RWPE1 (cell line): ENCODE results near the gene CD93.

Source experiments
- CTCF ChIA-PET: fragments of 350-600 bp; sonication (Branson Sonifier 250); formaldehyde crosslinking; extraction: SDS; loops from one replicate; lab custom pipeline; 2021; lab: Yijun Ruan, JAX
- POLR2A ChIA-PET: fragments of 400-600 bp; formaldehyde crosslinking; extraction: SDS; loops from one replicate; lab custom pipeline; 2020; ENCODE audit warnings: antibody characterized with exemption; ENCODE audit not compliant: low non-redundant PET; lab: Yijun Ruan, JAX
- DNase-seq: peaks from one replicate; pipeline ENCODE4 v3.0.0; 2012; ENCODE audit warnings: low spot score
- H3K27ac ChIP-seq: fragments of 450-650 bp; 2 replicates; pipeline ENCODE4 v1.5.1; 2017
- CTCF ChIP-seq: fragments of 450-650 bp; conservative IDR thresholded peaks from 2 replicates; pipeline ENCODE4 v1.5.1; 2017; ENCODE audit warnings: low read depth, mild to moderate bottlenecking

Gene CD93

DNA sequence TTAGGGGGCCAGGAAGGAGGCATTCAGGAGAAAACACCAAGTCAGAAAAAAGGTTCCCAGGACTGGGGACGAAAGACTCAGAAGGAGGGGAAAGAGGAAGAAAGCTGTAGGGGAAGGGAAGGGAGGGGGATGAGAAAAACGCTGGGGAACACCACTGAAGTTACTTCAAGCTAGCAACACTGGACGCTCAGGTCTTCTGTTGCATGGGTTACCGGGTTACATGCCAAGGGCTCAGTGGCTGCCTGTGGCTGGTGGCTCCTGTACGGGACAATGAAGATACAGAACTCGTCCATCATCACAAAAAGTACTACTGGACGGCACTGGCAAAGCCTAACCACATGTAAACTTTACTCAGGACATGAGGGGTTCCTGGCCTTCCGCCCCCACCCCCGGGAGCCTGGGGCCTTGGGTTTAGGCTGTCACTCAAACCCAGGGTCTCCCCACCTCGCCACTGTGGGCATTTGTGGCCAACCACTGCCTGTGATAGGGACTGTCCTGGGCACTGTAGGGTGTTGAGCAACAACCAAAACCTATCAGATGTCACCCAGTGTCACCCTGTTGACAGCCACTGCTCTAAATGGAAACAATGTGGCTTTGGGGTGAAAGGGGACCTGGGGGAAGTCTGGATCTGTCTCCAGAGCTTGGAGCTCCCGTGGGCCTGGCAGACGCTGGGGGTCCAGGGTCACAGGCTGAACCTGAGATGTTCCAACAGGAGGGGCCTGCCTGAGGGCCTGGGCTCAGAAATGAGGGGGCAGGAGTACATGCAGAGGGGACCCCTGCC is 40.3 kb upstream of the CD93 start:
- no peak overlapping the region for H3K27ac ChIP-seq

GRCh38 chr20:23125625-23126191 is 39.6 kb upstream of the CD93 start:
- CTCF ChIA-PET: interaction anchor here (0.8 kb wide), 1 partner anchor 21 kb away, joined by 3 read pairs; no protein-coding TSS in a partner anchor
- H3K27ac ChIP-seq: no peak overlapping the region
- no peak for TF ChIP-seq CTCF
- no peak for DNase-seq
- POLR2A ChIA-PET: no interaction called here

More for the DNA sequence above, 40.3 kb upstream of the CD93 start:
- no peak for TF ChIP-seq CTCF
- ChIA-PET POLR2A (no interaction called here), CTCF (interaction anchor here (0.8 kb wide), 1 partner anchor 20 kb away, joined by 3 read pairs; no protein-coding TSS in a partner anchor)
- DNase-seq: no peak

DNA sequence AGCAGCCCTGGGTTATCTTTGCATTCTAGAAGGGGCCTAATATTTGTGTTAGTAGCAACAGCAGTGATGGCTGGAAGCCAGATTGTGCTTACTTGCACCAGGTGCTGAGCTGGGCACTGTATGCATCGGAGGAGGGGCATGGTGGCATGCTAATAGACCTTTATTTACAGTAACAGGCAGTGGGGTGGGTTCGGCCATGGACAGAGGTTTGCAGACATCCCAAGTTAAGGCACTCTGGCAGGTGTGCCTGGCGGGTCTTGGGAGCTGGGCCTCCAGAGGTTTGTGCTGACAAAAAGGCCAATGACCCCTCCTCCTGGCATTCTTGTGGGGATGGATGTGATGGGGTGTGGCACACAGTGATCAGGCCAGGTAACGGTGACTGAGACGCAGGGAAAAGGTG is 39.0 kb upstream of the CD93 start:
- TF ChIP-seq CTCF: no peak
- ChIA-PET POLR2A (no interaction called here), CTCF (interaction anchor here (0.6 kb wide), 1 partner anchor 151 kb away, joined by 3 read pairs; no protein-coding TSS in a partner anchor)
- H3K27ac ChIP-seq: no peak overlapping the region
- no peak for DNase-seq

- POLR2A ChIA-PET: no interaction called here
- no peak overlapping the region for H3K27ac ChIP-seq
- DNase-seq: no peak
- TF ChIP-seq CTCF: no peak
- CTCF ChIA-PET: interaction anchor here (0.6 to 0.7 kb wide), 2 partner anchors 244 to 1993 kb away, joined by 3 read pairs; no protein-coding TSS in a partner anchor
These were observed 37.8 kb upstream of the CD93 start for GRCh38 chr20:23123886-23124285.

DNA sequence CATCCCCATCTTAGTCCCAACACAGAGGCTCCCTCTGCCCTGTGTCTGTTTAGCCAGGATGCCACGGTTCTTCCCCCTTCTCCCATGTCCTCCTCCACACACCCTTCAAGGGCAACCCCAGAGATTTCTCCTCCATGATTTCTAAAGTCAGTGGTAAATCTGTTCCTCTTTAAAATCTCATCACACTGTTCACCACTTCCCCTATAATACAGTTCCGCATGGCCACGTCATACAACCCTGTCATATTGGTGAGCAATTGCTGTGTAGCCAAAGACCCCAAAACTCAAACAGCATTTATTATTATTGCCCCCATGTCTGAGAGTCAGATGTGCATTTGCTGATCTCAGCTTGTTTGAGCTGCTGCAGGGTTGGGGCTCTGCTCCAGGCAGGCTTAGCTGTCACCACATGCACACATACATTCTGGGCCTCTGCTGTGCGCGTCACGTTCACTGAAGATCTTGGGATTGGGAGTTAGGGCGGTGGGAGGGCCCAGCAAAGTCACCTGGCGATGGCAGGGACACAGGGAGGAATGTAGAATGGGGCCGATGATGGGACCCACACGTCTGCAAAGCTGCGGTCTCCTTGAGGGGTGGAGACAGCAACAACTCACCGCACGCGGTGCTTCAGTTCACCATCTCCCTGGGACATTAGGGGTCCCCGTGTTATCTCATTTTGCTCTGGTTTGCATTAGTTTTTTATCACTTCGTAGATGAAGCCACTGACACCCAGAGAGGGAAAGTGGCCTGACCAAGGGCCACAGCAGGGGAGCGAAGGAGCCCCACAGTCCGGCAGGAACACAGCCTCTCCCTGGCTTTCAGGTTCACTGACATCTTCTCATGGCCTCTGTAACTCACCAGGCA is 36.9 kb upstream of the CD93 start:
- POLR2A ChIA-PET: no interaction called here
- TF ChIP-seq CTCF: no peak
- no peak for DNase-seq
- no peak overlapping the region for H3K27ac ChIP-seq
- CTCF ChIA-PET: interaction anchor here (0.5 to 0.7 kb wide), 2 partner anchors 114 to 1993 kb away, joined by 3 read pairs; no protein-coding TSS in a partner anchor

DNA sequence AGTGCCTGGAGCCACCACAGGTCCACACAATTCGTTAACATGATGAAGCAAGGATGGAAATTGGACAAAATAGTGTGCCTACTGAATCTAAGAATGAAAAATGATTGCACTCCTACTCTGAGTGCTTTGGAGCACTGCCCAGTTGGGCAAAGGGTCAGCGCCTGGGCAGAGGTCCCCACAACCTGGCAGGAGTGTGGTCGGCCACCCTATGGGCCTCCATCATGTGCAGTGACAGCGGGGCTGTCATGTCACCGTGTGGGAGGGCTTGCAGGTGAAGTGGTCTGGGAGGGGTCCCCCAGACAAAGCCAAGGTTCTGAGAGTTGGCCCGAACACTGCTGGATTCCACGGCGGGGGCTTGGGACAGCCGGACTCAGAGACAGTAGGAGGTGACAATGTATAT is 36.2 kb upstream of the CD93 start:
- no peak for TF ChIP-seq CTCF
- no peak for DNase-seq
- ChIA-PET CTCF (no interaction called here), POLR2A (no interaction called here)
- H3K27ac ChIP-seq: no peak overlapping the region
